OCI-LY3 (cell line): Measurements from ENCODE around the gene OR2T2.
"Not testable (repeated sequence)": the region's sequence is repeated elsewhere in the genome, so short reads cannot be mapped to it uniquely, and the experiment has no call there.

Experiments
- CTCF ChIP-seq: fragments of 200-600, 300-600 bp; sonication (generic); IDR thresholded peaks from 2 replicates; pipeline ENCODE4 v1.5.1; 2014; ENCODE audit warnings: antibody characterized with exemption, low read length, low read depth
- EZH2phosphoT487 ChIP-seq: fragments of 200-600 bp; shearing (Covaris generic); IDR thresholded peaks from 2 replicates; pipeline ENCODE4 v1.6.1; 2018; ENCODE audit warnings: antibody characterized with exemption, mixed run types, low read depth

DNA sequence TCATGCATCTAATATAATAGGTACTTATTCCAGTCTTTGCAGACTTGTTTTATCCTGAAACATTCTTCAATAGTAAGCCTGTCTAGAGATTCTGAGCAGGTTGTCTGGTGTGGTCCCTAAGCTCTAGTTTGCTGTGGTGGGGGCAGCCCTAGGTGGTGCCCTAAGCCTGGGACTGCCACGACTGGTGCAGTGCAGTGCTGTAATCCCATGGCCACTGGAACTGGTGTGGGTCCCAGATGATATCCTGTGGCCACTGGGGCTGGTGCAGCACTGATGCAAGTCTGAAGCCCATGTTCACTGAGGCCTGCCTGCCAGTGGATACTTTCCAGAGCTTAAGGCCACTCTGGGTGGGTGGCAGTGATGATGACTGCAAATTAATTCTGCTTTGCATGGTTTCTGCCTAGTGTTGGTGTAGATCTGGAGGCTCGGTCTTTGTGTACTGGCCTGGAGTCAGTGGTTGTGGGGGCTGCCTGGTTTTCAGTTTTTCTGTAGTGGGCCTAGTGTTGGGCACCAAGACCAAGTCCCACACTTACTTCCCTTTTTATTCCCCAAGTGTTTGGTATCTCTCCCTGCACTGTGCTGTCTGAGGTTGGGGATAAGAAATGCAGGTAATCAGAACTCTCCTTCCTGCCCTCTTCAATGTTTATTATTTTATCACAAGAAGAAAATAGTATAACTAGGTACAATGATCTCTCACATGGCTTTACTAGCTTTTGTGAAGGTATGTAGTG is 55.0 kb downstream of the OR2T2 start:
- not testable (repeated sequence) for TF ChIP-seq CTCF, EZH2phosphoT487
